Activated naive CD8-positive, alpha-beta T cell treated with anti-CD3 and anti-CD28 coated beads for 36 hours (primary cell): Measurements from ENCODE around the gene GPRASP1. TPM values are rescaled to one million over a fixed set of nuclear protein-coding genes. Genes with fewer than 3 reads are reported as not detected.
"Not testable (repeated sequence)": the region's sequence is repeated elsewhere in the genome, so short reads cannot be mapped to it uniquely, and the experiment has no call there.

Source experiments
- DNase-seq: peaks from one replicate; pipeline ENCODE4 v3.0.0; 2021
- H3K27ac Mint-ChIP-seq: one replicate; pipeline ENCODE4 v1.8.0; 2022; ENCODE audit warnings: mild to moderate bottlenecking, moderate library complexity, mixed read lengths
- H3K27me3 Mint-ChIP-seq: one replicate; pipeline ENCODE4 v1.8.0; 2022; ENCODE audit warnings: mild to moderate bottlenecking, mixed read lengths
- H3K36me3 Mint-ChIP-seq: one replicate; pipeline ENCODE4 v1.8.0; 2021; ENCODE audit warnings: mild to moderate bottlenecking, mixed read lengths
- H3K4me1 Mint-ChIP-seq: one replicate; pipeline ENCODE4 v1.8.0; 2021; ENCODE audit warnings: mixed read lengths
- H3K4me3 Mint-ChIP-seq: one replicate; pipeline ENCODE4 v1.8.0; 2022; ENCODE audit warnings: mild to moderate bottlenecking, moderate library complexity, mixed read lengths
- H3K9me3 Mint-ChIP-seq: one replicate; pipeline ENCODE4 v1.8.0; 2022; ENCODE audit warnings: mixed read lengths
- total RNA-seq, 2 experiments: library from RNA; stranded (reverse); gene quantifications; one replicate each; pipeline ENCODE4 v1.2.3, GENCODE V29; 2021

Gene GPRASP1, protein sequence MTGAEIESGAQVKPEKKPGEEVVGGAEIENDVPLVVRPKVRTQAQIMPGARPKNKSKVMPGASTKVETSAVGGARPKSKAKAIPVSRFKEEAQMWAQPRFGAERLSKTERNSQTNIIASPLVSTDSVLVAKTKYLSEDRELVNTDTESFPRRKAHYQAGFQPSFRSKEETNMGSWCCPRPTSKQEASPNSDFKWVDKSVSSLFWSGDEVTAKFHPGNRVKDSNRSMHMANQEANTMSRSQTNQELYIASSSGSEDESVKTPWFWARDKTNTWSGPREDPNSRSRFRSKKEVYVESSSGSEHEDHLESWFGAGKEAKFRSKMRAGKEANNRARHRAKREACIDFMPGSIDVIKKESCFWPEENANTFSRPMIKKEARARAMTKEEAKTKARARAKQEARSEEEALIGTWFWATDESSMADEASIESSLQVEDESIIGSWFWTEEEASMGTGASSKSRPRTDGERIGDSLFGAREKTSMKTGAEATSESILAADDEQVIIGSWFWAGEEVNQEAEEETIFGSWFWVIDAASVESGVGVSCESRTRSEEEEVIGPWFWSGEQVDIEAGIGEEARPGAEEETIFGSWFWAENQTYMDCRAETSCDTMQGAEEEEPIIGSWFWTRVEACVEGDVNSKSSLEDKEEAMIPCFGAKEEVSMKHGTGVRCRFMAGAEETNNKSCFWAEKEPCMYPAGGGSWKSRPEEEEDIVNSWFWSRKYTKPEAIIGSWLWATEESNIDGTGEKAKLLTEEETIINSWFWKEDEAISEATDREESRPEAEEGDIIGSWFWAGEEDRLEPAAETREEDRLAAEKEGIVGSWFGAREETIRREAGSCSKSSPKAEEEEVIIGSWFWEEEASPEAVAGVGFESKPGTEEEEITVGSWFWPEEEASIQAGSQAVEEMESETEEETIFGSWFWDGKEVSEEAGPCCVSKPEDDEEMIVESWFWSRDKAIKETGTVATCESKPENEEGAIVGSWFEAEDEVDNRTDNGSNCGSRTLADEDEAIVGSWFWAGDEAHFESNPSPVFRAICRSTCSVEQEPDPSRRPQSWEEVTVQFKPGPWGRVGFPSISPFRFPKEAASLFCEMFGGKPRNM (N-terminal part only)
- 1 to 10 TPM; 2.3 to 3.8 TPM for total RNA-seq

GRCh38 chrX:102651242-102652011 lies at the start of gene GPRASP1:
TSS of gene GPRASP1 (plus strand) at chrX:102651483. CDS start at chrX:102653914, 2,431 bp downstream.
- peaks cover 11% of the 10 kb centered on the region for H3K36me3 Mint-ChIP-seq
- DNase-seq, result peak; percentile 40
- peak within 1 kb of the TSS; percentile 91 for H3K4me3 Mint-ChIP-seq
- H3K9me3 Mint-ChIP-seq, result no peaks in the 10 kb centered on the region
- peaks cover 21% of the 10 kb centered on the region for H3K4me1 Mint-ChIP-seq
- H3K27ac Mint-ChIP-seq, result peak within 1 kb of the TSS; percentile 93
- H3K27me3 Mint-ChIP-seq, result no peaks in the 10 kb centered on the region

DNA sequence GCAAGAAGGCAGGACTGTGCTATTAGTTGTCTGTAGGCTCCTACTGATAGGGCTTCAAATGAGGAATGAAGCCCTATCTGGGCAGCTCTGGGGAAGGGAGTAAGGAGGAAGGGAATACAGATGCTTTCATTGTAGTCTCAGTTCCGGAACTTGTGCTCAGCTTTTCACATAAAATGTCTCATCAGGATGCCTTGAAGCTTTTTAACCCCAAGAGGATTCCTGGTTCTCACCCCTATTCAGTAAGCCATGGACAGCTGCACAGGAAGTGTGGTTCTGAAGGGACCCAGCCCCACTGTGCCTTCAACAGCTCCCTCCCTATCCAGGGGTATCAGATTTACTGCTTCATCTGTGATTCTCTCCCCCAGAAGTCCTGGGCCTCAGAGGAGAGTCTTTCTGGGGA lies 47.0 kb upstream of the GPRASP1 start:
- Mint-ChIP-seq H3K27me3 (no peaks in the 10 kb centered on the region), H3K27ac (no peak overlapping the region), H3K36me3 (peaks cover 42% of the 10 kb centered on the region), H3K9me3 (no peaks in the 10 kb centered on the region), H3K4me1 (peaks cover 22% of the 10 kb centered on the region), H3K4me3 (no peak overlapping the region)
- no peak for DNase-seq

DNA sequence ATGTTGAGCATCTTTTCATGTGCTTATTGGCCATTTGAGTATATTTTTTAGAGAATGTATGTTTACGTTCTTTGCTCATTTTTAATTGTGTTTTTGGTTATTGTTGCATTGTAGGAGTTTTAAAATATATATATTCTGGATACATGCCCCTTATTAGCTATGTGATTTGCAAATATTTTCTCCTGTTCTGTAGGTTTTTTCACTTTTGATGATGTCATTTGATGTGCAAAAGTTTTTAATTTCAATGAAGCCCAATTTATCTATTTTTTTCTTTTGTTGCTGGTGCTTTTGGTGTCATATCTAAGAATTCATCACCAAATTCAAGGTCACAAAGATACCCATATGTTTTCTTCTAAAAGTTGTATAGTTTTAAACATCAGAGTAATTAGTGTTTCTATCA lies 45.2 kb upstream of the GPRASP1 start:
- DNase-seq, result no peak
- peaks cover 44% of the 10 kb centered on the region for H3K36me3 Mint-ChIP-seq
- peaks cover 15% of the 10 kb centered on the region for H3K4me1 Mint-ChIP-seq
- no peak overlapping the region for H3K4me3 Mint-ChIP-seq
- no peaks in the 10 kb centered on the region for H3K9me3 Mint-ChIP-seq
- H3K27ac Mint-ChIP-seq, result no peak overlapping the region
- H3K27me3 Mint-ChIP-seq, result no peaks in the 10 kb centered on the region

GRCh38 chrX:102610905-102611304 lies 40.4 kb upstream of the GPRASP1 start:
- no peak for DNase-seq
- Mint-ChIP-seq H3K4me1 (peaks cover 10% of the 10 kb centered on the region), H3K9me3 (peaks cover 5% of the 10 kb centered on the region), H3K36me3 (peaks cover 50% of the 10 kb centered on the region), H3K27ac (no peak overlapping the region), H3K27me3 (no peaks in the 10 kb centered on the region), H3K4me3 (no peak overlapping the region)

GRCh38 chrX:102624105-102624504 lies 27.2 kb upstream of the GPRASP1 start:
- peaks cover 18% of the 10 kb centered on the region for H3K4me1 Mint-ChIP-seq
- peaks cover 19% of the 10 kb centered on the region for H3K9me3 Mint-ChIP-seq
- no peaks in the 10 kb centered on the region for H3K27me3 Mint-ChIP-seq
- H3K36me3 Mint-ChIP-seq, result peaks cover 45% of the 10 kb centered on the region
- no peak overlapping the region for H3K4me3 Mint-ChIP-seq
- no peak for DNase-seq
- H3K27ac Mint-ChIP-seq, result no peak overlapping the region

- peak; percentile 6 for DNase-seq
- Mint-ChIP-seq H3K4me1 (peaks cover 18% of the 10 kb centered on the region), H3K36me3 (peaks cover 14% of the 10 kb centered on the region), H3K4me3 (no peak overlapping the region), H3K9me3 (peaks cover 2% of the 10 kb centered on the region), H3K27me3 (no peaks in the 10 kb centered on the region), H3K27ac (no peak overlapping the region)
Observed at GRCh38 chrX:102627640-102628039, 23.6 kb upstream of the GPRASP1 start.

DNA sequence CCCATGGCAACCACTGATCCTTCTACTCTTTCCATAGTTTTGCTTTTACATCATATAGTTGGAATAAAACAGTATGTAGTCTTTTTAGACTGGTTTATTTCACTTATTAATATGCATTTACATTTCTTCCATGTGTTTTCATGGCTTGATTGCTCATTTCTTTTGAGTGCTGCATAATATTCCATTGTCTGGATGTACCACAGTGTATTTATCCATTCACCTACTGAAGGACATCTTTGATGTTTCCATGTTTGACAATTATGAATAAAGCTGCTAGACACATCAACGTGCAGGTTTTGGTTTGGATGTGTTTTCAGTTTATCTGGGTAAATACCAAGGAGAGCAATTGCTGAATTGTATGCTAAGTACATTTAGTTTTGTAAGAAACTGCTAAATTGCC lies 13.7 kb upstream of the GPRASP1 start:
- DNase-seq, result no peak
- Mint-ChIP-seq H3K9me3 (peaks cover 8% of the 10 kb centered on the region), H3K4me3 (no peak overlapping the region), H3K27me3 (no peaks in the 10 kb centered on the region), H3K27ac (no peak overlapping the region), H3K4me1 (no peaks in the 10 kb centered on the region), H3K36me3 (peaks cover 27% of the 10 kb centered on the region)

DNA sequence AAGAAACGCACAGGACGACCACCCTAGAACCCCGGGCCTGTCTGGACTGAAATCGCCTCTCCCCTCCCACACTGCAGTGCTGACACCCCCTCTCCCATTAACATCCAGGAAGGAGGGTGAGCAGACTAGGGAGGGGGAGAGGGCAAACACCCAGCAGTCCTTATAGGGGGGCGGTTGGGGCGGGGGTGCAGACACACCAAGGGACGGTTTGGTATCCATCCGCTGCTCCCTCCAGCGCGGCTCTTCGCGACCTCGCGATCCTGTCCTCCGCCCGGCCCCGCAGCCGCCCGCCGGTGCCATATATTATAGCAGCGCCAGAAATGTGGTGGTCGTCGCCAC lies 411 bp upstream of the GPRASP1 start:
- H3K9me3 Mint-ChIP-seq, result no peaks in the 10 kb centered on the region
- peaks cover 11% of the 10 kb centered on the region for H3K36me3 Mint-ChIP-seq
- no peaks in the 10 kb centered on the region for H3K27me3 Mint-ChIP-seq
- peaks cover 19% of the 10 kb centered on the region for H3K4me1 Mint-ChIP-seq
- H3K4me3 Mint-ChIP-seq, result peak overlapping the region; percentile 91
- no peak for DNase-seq
- peak overlapping the region; percentile 93 for H3K27ac Mint-ChIP-seq

GRCh38 chrX:102652031-102652688 lies 877 bp downstream of the GPRASP1 start:
- peak overlapping the region; percentile 85 for H3K27ac Mint-ChIP-seq
- H3K27me3 Mint-ChIP-seq, result no peaks in the 10 kb centered on the region
- H3K4me3 Mint-ChIP-seq, result peak overlapping the region; percentile 91
- H3K36me3 Mint-ChIP-seq, result peaks cover 8% of the 10 kb centered on the region
- peak; percentile 38 for DNase-seq
- peaks cover 23% of the 10 kb centered on the region for H3K4me1 Mint-ChIP-seq
- H3K9me3 Mint-ChIP-seq, result no peaks in the 10 kb centered on the region

- H3K9me3 Mint-ChIP-seq, result no peaks in the 10 kb centered on the region
- DNase-seq, result no peak
- no peak overlapping the region for H3K4me3 Mint-ChIP-seq
- H3K36me3 Mint-ChIP-seq, result peaks cover 8% of the 10 kb centered on the region
- H3K27me3 Mint-ChIP-seq, result no peaks in the 10 kb centered on the region
- peaks cover 29% of the 10 kb centered on the region for H3K4me1 Mint-ChIP-seq
- no peak overlapping the region for H3K27ac Mint-ChIP-seq
Observed at GRCh38 chrX:102654696-102655095, 3.4 kb downstream of the GPRASP1 start.

DNA sequence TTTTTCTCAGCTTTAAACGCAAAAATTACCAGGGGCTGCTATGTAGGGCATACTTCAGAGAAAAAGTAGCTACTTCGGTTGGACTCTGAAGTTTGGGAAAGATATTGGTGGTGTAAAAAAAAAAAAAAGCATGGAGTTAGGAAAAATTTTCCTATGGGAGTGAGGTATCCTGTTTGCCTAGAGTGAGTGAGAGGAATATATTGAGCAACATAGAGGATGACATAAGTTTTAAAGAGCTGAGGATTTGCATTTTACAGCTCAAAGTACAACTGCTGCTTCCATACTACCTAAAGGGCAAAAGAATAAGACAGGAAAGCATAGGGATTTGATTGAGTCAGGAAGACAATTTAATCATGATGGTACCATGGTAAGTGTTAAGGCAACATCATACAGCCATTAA lies 7.3 kb downstream of the GPRASP1 start:
- Mint-ChIP-seq H3K27ac (no peak overlapping the region), H3K27me3 (no peaks in the 10 kb centered on the region), H3K9me3 (no peaks in the 10 kb centered on the region), H3K4me1 (peaks cover 21% of the 10 kb centered on the region), H3K4me3 (peak overlapping the region; percentile 32), H3K36me3 (peaks cover 7% of the 10 kb centered on the region)
- no peak for DNase-seq

DNA sequence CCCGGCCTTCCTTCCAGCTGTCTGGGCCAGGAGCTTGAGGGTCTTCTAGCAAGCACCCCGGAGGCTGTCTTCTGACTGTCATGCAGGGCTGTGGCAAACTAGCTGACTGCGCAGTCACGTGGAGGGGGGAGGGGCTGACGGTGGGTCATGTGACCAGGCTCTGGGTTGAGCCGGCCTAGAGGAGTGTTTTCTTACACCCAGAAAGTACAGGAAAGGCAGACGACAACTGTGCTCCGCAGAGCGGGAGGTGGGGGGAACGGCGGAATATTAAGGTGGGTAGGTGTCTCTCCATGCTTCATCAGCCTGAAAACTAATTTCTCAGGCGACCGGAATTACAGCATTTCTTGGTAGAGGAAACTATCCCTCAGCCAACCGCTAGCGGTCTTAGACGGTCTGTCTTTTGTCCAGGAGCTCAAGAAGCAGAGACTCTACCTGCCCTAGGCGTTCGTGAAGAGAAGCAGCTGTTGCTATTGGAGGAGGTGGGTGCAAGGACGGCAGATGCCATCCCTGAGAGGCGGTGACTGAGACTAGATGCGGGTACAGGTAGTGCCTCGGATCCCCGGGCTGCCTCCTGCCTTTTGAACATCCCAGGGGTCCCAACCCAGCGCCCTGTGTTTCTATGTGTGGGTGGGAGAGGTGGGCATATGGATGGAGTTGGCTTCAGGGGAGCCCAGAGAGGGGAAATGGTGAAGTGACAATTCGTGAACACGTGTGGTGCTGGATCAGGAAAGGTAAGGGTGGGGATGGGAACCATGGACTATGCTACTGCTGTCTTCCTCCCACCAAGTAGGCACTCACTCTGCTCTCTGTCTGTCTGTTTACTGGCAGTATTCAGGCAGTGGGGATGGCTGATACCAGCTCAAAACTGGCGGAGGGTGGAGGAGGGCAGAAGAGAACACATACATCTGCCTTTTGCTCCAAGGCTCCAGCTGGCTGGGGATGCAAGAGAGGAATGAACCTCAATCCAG lies 8.8 kb downstream of the GPRASP1 start:
- Mint-ChIP-seq H3K9me3 (no peaks in the 10 kb centered on the region), H3K27ac (peak overlapping the region; percentile 88), H3K4me1 (peaks cover 17% of the 10 kb centered on the region), H3K4me3 (peak overlapping the region; percentile 89), H3K36me3 (peaks cover 15% of the 10 kb centered on the region), H3K27me3 (no peaks in the 10 kb centered on the region)
- DNase-seq, result peak; percentile 79

- H3K27ac Mint-ChIP-seq, H3K27me3 Mint-ChIP-seq, DNase-seq, H3K4me3 Mint-ChIP-seq: not testable (repeated sequence)
- Mint-ChIP-seq H3K4me1 (peaks cover 15% of the 10 kb centered on the region), H3K9me3 (peaks cover 15% of the 10 kb centered on the region), H3K36me3 (peaks cover 41% of the 10 kb centered on the region)
Observed at GRCh38 chrX:102663820-102664219, 12.5 kb downstream of the GPRASP1 start.
